Measurements from ENCODE around the gene FAT3. TPM values are rescaled to one million over a fixed set of nuclear protein-coding genes. Genes with fewer than 3 reads are reported as not detected.

Gene FAT3
- total RNA-seq, 3 donors from 2014 or later, result 0.64 to 5.0 (median 0.66) TPM

- no peaks in the 10 kb centered on the region for H3K36me3 ChIP-seq
- H3K27ac ChIP-seq, result no peak overlapping the region
- H3K4me1 ChIP-seq, result no peaks in the 10 kb centered on the region
- H3K4me3 ChIP-seq, result peak overlapping the region in 2 of 3 donors; percentile 47 to 66
- intact Hi-C loops (cut with DNase I; ENCODE audit: low total_unique reads), result loop anchor here (5.0 kb wide), 1 partner anchor 50 kb away; no protein-coding TSS in a partner anchor
- TF ChIP-seq CTCF (IDR thresholded peaks at IDR 0.05), result no peak
- TF ChIP-seq POLR2A (IDR thresholded peaks at IDR 0.05), result no peak
- TF ChIP-seq POLR2AphosphoS5 (IDR thresholded peaks at IDR 0.05), result no peak
- H3K9me3 ChIP-seq, result no peaks in the 10 kb centered on the region
- no peak for DNase-seq (ENCODE audit: low spot score in 2 of 2)
- peaks cover 0 to 64% of the 10 kb centered on the region in 2 donors for H3K27me3 ChIP-seq
These were observed 2.7 kb downstream of the FAT3 start for GRCh38 chr11:92227230-92227814.

DNA sequence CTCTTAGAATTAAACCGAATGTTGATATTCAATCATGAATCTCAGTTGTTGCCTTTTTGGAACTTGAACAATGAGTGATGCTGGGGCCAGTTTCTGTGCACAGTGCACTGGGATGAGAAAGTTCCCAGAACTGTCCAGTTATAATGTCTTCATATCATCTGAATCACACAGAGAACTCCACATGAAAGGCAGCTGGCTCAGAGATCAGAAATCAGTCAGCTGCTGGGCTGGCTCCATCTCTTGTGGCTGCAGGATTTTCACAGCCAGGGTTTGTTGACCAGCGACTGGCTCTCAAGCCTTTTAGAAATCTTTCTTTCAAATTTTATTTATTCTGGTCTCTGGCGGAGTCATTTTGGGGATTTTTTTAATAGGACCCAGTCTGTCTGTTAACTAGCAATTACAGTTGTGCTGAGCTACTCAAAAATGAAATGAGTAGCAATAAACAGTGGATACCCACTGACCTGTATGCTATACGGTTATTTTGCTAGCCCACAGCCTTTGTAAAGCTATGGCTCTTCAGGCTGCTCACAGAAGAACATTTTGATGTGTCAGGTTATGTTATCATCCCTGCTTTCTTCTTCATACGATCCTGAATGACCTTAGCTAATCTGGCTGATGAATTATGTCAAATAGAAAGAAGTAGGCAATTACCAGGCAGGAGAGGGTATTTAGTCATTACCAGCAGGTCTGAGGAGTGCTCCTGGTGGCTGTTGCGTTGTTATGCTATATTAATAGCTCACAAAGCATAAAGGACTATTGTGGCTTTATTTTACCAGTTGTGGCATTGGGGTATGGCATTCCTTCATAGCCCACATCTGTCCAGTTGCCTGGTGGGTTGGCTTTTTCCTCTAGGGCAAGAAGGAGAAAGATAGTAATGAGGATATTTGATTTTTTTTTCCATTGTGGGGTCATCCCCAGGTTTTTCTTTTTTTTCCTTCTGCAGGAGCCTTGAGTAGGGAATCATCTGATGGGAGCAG is 3.6 kb downstream of the FAT3 start:
- Histone ChIP-seq H3K36me3 (no peaks in the 10 kb centered on the region), H3K27ac (no peak overlapping the region), H3K27me3 (peaks cover 0 to 64% of the 10 kb centered on the region in 2 donors), H3K4me1 (no peaks in the 10 kb centered on the region), H3K9me3 (no peaks in the 10 kb centered on the region), H3K4me3 (no peak overlapping the region)
- no peak for DNase-seq (ENCODE audit: low spot score in 2 of 2)
- intact Hi-C loops (cut with DNase I; ENCODE audit: low total_unique reads), result loop anchor here (5.0 kb wide), 1 partner anchor 49 kb away; no protein-coding TSS in a partner anchor
- TF ChIP-seq POLR2A (IDR thresholded peaks at IDR 0.05) (no peak), POLR2AphosphoS5 (IDR thresholded peaks at IDR 0.05) (no peak), CTCF (IDR thresholded peaks at IDR 0.05) (no peak)

- no peaks in the 10 kb centered on the region for H3K36me3 ChIP-seq
- no peaks in the 10 kb centered on the region for H3K27me3 ChIP-seq
- H3K9me3 ChIP-seq, result no peaks in the 10 kb centered on the region
- H3K4me1 ChIP-seq, result no peaks in the 10 kb centered on the region
- no peak for DNase-seq (ENCODE audit: low spot score in 2 of 2)
- TF ChIP-seq POLR2AphosphoS5 (IDR thresholded peaks at IDR 0.05), result no peak
- TF ChIP-seq CTCF (IDR thresholded peaks at IDR 0.05), result no peak
- TF ChIP-seq POLR2A (IDR thresholded peaks at IDR 0.05), result no peak
- no peak overlapping the region for H3K27ac ChIP-seq
- no peak overlapping the region for H3K4me3 ChIP-seq
- intact Hi-C loops (cut with DNase I; ENCODE audit: low total_unique reads), result no loop called here
These were observed 12.2 kb downstream of the FAT3 start for GRCh38 chr11:92236856-92237255.

DNA sequence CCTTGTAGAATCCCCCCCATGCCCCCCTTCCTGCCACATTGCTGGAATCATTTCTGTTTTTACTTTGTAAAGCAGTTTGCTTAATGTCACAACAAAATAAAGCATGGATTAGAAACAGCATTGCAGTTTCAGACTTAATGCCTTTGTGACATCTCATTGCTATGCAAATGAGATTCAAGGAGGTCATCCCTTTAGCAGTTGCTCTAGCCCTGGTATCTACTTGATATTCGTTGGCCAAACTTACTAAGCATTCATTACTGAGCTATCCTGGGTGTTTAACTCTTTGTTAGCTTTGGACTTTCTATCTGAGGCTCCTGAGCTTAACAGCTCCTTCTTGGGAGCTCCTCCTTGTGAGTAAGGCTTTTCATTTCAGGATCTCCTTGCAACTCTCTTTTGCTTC is 16.3 kb downstream of the FAT3 start:
- intact Hi-C loops (cut with DNase I; ENCODE audit: low total_unique reads), result loop anchor here (10.0 kb wide), 1 partner anchor 256 kb away; no protein-coding TSS in a partner anchor
- TF ChIP-seq POLR2AphosphoS5 (IDR thresholded peaks at IDR 0.05), result no peak
- no peak for TF ChIP-seq POLR2A (IDR thresholded peaks at IDR 0.05)
- no peak for TF ChIP-seq CTCF (IDR thresholded peaks at IDR 0.05)
- no peak for DNase-seq (ENCODE audit: low spot score in 2 of 2)

More for the DNA sequence above, 16.3 kb downstream of the FAT3 start:
- Histone ChIP-seq H3K36me3 (no peaks in the 10 kb centered on the region), H3K4me3 (no peak overlapping the region), H3K4me1 (no peaks in the 10 kb centered on the region), H3K27ac (no peak overlapping the region), H3K9me3 (no peaks in the 10 kb centered on the region), H3K27me3 (no peaks in the 10 kb centered on the region)
